GM12872 (cell line): ENCODE results near the gene DLGAP5.

Experiments
- TF ChIP-seq, protein P1 (sequence below): IDR thresholded peaks from 3 replicates; pipeline ENCODE4 v1.5.1; 2011; ENCODE audit warnings: low read depth, mild to moderate bottlenecking, low read length, moderate library complexity; ENCODE audit not compliant: insufficient read depth

The DLGAP5 gene

DNA sequence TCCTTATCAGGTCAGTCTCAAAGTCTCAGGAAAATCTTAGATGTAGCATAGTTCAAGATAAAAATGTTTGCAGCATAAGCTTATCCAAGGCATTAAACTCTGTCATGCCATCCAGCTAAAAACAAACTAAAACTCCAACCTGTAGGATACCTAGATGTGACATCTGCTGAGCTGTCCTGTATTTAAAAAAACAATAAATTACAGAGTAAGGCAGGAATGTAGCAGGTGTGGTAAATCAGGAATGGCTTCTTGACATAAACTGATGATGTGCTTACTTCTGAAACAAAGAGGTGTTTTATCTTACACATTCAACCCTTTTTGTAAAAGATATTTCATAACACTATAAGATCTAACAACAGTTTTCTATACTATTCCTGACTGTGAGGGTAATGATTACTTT is 30.6 kb upstream of the DLGAP5 start:
- TF ChIP-seq, protein P1, sequence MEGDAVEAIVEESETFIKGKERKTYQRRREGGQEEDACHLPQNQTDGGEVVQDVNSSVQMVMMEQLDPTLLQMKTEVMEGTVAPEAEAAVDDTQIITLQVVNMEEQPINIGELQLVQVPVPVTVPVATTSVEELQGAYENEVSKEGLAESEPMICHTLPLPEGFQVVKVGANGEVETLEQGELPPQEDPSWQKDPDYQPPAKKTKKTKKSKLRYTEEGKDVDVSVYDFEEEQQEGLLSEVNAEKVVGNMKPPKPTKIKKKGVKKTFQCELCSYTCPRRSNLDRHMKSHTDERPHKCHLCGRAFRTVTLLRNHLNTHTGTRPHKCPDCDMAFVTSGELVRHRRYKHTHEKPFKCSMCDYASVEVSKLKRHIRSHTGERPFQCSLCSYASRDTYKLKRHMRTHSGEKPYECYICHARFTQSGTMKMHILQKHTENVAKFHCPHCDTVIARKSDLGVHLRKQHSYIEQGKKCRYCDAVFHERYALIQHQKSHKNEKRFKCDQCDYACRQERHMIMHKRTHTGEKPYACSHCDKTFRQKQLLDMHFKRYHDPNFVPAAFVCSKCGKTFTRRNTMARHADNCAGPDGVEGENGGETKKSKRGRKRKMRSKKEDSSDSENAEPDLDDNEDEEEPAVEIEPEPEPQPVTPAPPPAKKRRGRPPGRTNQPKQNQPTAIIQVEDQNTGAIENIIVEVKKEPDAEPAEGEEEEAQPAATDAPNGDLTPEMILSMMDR, result no peak

DNA sequence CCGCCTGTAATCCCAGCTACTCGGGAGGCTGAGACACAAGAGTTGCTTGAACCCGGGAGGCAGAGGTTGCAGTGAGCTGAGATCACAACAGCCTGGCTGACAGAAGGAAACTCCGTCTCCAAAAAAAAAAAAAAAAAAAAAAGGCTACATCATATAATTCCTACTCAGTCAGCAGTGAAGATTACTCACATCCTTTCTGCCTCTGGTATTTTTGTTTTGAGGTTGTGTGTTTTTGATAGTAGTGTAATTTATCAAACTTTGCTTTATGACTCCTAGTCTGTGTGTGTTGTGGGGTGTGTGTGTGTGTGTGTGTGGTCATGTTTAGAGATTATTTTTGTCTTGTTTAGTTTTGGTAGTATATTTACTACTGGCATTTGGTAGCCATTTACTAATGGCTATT is 29.8 kb upstream of the DLGAP5 start:
- TF ChIP-seq, protein P1, result no peak

GRCh38 chr14:55220230-55220629 is 28.8 kb upstream of the DLGAP5 start:
- TF ChIP-seq, protein P1, result no peak

DNA sequence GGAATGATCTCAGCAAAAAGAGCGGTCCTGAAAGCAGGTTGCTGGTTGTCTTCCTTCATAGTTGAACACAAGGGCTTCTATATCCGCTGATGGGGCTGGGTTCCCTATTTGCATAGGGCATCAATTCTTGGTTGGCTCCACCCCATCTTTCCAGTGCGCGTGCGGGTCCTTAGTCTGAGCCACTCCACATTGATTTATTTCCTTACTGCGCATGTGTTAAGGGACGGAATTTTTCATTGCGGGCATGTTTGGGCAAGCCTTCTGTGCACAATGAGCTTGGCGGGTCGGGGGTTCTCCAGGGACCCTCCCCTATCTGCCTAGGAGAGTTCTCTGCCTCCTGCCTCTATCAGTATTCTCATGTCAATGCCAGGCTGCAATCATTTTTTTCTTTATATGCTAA is 21.2 kb upstream of the DLGAP5 start:
- TF ChIP-seq, protein P1, result no peak

DNA sequence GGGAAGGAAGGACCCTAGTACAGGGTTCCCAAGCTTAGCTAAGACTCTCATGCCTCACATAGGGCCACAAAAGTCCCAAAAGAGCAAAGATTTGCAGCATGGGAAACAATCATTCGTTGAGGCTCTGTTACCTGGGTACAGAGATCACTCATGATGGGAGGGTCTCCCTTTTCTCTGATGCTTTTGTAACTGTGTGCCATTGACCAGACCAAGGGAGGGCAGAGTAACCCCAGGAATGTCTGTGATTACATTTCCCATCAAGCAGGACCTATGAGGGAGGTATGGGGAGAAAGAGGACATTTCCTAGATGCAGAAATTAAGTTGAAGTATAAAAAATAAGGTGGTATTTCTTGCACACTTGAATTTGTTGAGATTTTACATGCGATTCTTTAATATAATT is 16.4 kb upstream of the DLGAP5 start:
- TF ChIP-seq, protein P1, result no peak

DNA sequence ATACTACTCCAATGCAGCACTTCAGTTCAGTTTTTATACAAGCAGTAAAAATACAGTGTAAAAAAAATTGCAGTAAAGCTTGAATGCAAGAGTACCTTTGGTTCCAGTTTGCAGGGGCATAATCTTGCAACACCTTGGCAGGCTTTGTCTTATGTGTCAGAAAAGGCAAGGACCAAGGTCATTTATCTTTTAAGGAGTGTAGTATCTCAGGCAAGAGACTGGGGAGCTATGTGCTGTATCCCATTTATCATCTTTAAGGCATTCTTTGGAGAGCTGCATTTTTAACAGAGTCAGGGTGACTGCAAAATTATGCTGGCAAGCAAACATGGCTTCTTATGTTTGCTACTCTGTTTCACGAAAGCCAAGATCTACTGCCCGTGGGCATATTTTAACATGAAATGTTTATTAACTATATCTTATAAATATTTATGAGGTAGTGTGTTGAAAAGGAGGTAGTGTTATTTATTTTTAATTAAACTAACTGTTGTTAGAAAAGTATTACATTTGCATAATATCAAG is 14.8 kb upstream of the DLGAP5 start:
- TF ChIP-seq, protein P1, result no peak

GRCh38 chr14:55201219-55202101 is 10.1 kb upstream of the DLGAP5 start:
- TF ChIP-seq, protein P1, result no peak
